ENCODE data around the gene PBXIP1. TPM values are rescaled to one million over a fixed set of nuclear protein-coding genes. Genes with fewer than 3 reads are reported as not detected.

The PBXIP1 gene
- total RNA-seq, 1 donor from 2014 or later = 68.4 TPM

DNA sequence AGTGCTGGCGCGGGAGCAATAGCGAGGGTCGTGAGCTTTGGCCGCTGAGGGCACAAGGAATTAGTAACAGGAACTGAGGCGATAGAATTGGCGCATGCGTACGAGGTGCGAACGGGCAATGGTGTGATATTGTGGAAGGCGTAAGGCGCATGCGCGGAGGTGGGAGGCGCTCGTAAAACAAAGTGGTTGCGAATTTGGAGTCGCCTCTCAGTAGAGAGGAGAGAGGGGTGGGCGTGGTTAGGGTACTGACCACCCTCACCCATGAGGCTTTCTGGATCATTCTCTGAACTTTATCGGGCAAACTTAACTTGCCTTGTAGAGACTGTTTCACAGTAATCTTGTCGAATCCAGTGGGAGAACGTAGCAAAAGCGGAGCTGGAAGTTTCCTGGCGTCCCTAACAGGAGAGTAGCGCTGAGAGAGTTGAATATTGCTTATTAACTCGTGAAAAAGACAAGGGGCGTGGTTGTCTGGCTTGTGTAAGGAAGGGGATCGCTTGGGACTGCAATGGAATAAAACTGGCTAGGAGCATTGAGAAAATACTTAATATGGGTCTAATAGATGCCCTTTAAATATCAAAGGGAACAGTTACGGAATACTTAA, 19.0 kb upstream of the PBXIP1 start:
- intact Hi-C loops (cut with micrococcal nuclease) = loop anchor here (1.0 to 10.0 kb wide), 8 partner anchors 8 to 417 kb away; partner anchors contain the start of genes ADAM15, FLAD1, KRTCAP2 and PMVK

DNA sequence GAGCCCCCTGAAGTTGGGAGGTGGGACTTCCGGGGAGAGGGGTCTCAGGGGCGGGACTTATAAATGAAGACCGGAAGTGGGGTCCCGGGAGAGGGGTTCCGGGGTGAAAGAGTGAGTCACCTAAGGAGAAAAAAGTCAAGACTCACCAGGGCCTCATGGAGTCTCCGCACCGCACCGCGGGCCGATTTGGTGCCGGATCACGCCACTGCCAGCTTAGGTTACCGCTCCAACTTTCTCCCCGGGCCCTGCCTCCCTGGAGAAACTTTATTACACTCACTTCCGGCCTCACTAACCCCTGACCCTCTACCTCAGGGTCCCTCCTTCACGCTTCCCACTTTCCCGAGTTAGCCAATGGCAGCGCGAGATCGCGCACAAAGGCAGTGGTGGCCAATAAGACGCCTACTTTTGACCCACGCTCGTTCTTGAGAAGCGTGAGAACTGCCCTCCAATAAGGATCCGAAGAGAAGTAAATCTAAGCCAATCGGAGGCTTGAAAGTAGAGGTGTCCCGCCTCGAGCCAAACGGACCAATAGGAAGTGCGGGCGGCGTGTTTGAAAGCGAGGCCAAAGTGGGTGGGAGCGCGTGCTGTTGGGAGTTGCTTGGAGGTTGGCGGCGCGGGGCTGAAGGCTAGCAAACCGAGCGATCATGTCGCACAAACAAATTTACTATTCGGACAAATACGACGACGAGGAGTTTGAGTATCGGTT, 18.4 kb upstream of the PBXIP1 start, which contains the start of gene CKS1B:
Gene CKS1B, plus strand, starts transcription at position 580 of the 706 bp plus-strand sequence. Its CDS starts 65 bp downstream, at position 645.
- intact Hi-C loops (cut with micrococcal nuclease) = loop anchor here (1.0 to 10.0 kb wide), 8 partner anchors 9 to 416 kb away; partner anchors contain the start of genes ADAM15, FLAD1, KRTCAP2 and PMVK

DNA sequence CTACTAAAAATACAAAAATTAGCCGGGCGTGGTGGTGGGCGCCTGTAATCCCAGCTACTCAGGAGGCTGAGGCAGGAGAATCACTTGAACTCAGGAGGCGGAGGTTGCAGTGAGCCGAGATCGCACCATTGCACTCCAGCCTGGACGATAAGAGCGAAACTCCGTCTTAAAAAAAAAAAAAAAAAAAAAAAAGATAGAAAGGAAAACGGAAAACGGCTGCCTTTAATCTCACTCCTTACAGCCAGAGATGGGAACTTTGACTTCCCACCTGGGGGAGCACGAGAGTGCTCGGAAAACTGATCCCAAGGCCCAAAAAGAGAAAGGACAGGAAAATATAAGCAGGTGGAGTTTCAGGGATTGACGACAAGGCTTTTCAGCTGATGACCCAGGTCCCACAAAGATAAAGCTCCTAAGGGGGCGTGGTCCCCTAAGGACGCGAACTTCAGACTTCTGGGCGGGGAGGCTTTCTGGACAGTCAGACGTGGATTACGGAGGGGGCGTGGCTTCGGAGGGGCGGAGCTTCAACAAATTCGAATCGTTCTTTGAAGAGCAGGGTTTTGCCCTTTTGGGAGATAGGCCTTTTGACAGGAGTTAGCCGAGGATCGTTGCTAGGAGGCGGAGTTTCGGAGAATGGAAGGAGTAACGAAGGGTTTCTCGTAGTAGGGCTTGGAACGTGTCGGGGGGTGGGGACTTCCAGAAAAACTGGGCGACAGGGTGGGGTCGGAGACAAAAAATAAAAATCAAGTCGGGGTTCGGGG, 17.6 kb upstream of the PBXIP1 start:
- intact Hi-C loops (cut with micrococcal nuclease) = loop anchor here (1.0 to 10.0 kb wide), 8 partner anchors 10 to 415 kb away; partner anchors contain the start of genes ADAM15, FLAD1, KRTCAP2 and PMVK

DNA sequence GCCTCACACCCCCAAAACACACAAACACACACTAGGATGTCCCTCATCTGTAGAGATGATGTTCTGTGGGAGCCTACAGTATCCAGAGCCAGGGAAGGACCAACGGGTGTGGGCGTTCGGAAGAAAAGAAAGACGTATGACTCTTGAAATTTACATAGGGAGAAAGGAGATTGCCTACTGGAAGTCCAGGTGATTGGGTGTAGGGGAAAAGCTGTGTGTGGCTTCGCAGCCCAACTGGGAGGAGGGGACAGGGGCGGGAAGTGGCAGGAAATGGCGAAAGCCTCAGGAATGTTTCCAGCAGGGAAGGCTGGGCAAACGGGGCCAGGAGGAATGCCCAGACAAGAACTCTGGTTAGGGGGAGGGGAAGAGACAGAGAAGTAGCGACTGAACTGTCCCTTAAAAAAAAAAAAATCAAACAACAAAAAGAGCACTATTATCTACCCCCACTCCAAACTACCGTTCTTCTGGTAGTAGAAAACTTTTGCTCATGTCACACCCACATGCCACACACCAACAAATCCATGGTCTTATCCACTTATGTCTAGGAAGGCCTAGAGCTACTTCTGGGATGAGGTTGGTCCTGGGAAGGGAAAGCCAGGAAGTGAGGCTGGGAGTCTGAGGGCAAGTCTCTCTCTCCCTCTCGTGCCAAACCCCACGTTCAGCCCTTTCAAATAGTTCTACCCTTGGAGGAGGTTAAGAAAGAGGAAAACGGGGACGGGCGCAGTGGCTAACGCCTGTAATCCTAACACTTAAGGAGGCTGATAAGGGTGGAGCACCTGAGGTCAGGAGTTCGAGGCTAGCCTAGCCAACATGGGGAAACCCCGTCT, 16.8 kb upstream of the PBXIP1 start:
- intact Hi-C loops (cut with micrococcal nuclease) = loop anchor here (10.0 kb wide), 1 partner anchor 202 kb away; the partner anchor contains the start of genes KRTCAP2 and TRIM46

DNA sequence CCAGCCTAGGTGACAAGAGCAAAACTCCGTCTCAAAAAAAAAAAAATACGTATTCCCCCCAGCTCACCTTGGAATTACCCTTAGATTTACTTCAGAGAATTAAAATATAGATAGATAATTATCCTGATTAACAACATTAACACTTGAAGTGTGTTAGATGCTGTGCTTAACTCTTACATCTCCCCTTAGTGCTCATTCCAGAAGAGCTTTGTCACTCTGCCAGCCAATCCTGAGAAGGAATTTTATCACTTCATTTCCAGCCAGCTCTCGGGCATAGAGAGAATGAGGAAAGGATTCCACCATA, 16.3 kb upstream of the PBXIP1 start:
- intact Hi-C loops (cut with micrococcal nuclease) = loop anchor here (10.0 kb wide), 1 partner anchor 203 kb away; the partner anchor contains the start of genes KRTCAP2 and TRIM46

DNA sequence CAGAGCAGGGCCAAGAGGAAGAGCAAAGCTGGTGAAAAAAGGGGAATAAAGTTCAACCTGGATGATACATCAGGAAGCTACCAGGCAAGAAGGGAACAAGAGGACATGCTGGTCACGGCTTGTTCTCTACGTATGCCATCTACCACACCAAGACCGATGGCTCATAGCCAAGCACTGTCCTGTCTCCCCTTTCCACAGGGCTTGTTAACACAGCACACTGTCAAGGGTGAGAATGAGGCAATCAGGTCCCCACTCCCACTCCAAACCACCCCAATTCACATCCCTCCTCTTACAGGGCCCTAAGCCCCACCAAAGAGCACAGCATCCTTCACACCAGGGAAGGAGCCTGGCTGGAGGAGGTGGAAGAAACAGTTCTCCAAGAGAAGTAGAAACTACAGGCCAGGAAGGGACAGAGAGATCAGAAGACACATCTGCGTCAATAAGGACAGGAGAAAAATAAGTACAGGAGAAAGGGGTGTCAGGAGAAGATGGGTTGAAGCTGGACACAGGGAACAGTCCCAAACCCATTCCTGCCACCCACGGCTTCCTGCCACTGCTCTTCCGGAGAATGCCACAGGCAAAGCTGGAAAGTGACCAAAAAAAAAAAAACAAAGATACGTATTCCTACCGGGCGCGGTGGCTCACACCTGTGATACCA, 15.6 kb upstream of the PBXIP1 start:
- intact Hi-C loops (cut with micrococcal nuclease) = loop anchor here (10.0 kb wide), 1 partner anchor 203 kb away; the partner anchor contains the start of genes KRTCAP2 and TRIM46

DNA sequence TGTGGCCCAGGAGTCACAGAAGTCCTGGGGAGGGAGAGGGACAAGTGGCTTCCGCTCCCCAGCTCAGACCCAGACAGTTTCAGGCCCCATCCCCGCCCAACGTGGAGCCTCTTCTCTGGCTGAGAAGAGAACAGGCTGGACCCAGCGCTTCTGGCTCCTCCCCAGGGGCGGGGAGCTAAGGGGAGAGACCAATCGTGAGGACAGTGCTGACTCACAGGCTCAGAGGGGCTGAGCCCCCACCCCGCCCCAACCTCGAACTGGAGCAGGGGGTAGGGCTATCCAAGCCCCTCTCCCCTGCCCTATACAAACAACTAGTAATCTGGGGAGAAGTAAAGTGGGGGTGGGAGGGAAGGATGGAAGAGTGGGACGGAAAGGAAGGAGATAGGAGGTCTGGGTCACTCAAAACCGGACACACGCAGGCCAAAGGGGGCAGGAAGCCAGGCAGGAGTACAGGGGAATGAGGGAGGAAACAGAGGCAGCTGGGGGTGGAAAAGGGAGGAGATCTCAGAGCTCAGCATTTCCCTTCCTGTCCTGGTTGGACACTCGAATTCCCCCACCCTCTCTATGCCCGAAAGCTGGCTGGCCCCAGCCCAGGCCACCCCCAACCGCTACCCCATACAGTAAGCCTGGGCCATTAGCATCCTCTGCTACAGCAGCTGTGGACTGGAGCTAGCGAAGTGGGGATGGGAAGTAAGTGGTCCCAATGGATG, 14.9 kb upstream of the PBXIP1 start, which contains the start of gene SHC1:
Gene SHC1, minus strand, starts transcription at position 117 of the 710 bp plus-strand sequence. CDS start 221 bp downstream, outside the sequence.
- intact Hi-C loops (cut with micrococcal nuclease) = loop anchor here (10.0 kb wide), 1 partner anchor 204 kb away; the partner anchor contains the start of genes KRTCAP2 and TRIM46

DNA sequence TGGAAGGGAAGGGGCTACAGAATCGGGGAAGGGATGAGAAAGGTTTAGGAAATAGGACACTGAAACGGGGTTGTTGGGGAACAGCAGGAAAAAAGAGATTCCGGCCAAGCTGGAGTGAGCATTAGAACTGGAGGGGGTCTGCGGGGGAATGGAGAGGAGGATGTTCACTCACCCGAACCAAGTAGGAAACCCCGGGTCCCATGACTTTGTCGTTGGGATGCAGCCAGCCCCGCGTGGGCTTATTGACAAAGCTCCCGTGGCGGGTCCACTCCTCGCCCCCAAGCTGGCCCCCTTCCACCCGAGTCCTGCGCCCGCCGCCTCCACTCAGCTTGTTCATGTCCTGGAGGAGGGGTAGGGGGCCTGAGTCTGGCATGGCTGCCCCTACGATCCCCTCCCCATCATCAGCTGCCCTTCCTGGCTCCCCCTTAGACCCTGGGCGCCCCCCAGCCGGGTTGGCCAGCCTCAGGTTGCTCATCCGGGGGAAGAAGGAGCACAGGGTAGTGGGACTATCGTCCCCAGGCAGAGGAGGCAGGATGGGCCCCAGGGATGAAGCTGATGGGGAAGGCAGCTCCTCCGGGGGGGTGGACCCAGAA, 14.1 kb upstream of the PBXIP1 start:
- intact Hi-C loops (cut with micrococcal nuclease) = loop anchor here (10.0 kb wide), 1 partner anchor 205 kb away; the partner anchor contains the start of genes KRTCAP2 and TRIM46

DNA sequence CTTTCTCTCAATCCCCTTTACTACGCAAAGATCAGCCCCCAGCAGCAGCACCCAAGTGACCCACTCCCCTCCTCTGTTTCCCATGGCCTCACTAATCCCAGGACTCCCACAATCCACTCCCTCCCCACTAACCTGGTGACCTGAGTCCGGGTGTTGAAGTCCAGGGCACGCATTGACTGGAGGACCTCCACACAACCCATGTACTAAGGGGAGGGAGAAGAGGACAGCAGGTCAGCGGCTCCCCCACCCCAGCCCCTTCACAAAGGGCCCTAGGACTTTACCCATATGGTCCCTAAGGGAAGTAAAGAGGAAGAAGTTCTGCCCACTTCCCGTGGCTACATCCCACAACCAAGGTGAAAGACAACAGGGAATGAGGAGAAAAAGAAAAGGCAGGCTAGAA, 13.3 kb upstream of the PBXIP1 start:
- intact Hi-C loops (cut with micrococcal nuclease) = no loop called here

DNA sequence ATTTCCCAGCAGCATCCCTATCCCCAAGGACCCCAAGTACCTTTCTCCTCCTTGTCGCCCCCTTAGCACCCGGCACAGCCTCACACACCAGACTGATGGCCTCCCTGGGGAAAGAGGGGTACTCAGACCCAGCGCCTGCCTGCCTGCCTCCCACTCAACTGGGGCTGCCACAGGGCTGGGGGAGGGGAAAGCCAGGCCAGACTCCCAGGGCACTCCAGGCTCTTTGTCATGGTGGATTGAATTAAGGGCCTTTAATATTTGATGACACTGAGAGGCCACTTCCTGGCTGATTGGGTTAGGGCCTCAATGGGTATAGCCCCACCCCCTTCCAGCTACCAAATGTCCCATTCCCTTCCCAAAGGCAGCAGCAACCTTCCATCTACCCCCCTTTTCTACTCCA, 12.8 kb upstream of the PBXIP1 start:
- intact Hi-C loops (cut with micrococcal nuclease) = no loop called here

DNA sequence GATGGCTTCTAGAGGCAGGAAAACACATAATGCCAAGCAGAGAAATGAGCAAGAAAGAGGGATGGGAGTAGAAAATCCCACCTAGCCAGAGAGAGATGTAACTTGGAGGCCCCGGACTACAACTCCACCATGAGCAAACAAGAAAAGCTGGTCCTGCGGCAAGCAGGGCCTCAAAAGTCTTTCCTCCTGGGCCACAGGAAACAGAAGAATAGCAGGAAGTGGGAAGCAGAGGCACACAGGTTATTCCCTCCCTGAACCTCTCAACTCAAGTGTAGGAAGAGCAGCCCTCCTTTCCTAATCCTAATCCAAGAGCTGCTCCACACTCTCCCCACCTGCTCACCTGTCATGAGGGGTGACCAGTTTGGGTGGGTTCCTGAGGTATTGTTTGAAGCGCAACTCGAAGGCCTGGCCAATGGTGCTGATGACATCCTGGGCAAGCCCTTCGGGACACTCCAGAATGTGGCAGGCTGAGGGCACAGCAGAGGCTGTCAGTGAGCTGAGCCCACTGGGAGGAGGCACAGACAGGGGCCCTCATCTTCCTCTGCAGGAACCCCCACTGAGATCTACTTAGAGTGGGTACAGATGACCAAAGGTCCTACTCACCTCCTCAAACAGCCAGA, 11.5 kb upstream of the PBXIP1 start:
- intact Hi-C loops (cut with micrococcal nuclease) = no loop called here

DNA sequence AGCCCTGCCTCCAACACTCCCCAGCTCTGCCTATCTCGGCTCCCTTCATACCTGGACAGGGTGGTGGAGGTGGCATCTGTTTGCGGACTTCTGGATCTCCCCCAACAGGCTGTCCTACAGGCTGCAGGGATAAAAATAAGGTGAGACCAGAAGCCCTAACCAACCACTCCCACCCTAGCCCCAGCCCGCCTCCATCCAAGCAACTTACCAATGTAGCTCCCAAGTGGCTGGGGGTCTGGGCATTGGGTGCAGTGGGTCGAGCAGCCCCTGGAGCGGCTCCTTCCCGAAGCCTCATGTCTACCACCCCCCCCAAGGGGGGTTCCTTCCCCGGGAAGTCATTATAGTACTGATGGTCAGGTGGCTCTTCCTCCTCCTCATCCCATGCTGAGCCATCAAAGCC, 10.2 kb upstream of the PBXIP1 start:
- intact Hi-C loops (cut with micrococcal nuclease) = no loop called here

DNA sequence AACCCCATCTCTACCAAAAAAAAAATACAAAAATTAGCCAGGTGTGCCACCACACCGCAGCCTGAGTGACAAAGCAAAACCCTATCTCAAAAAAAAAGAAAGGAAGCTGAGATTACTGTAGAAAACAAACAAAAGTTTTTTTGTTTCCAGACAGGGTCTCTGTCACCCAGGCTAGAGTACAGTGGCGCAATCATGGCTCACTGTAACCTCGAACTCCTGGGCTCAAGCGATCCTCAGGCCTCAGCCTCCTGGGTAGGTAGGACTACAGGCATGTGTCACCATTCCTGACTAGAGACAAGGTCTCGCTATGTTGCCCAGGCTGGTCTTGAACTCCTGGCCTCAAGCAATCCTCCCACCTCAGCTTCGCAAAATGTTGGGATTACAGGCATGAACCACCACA, 8.5 kb upstream of the PBXIP1 start:
- intact Hi-C loops (cut with micrococcal nuclease) = no loop called here

DNA sequence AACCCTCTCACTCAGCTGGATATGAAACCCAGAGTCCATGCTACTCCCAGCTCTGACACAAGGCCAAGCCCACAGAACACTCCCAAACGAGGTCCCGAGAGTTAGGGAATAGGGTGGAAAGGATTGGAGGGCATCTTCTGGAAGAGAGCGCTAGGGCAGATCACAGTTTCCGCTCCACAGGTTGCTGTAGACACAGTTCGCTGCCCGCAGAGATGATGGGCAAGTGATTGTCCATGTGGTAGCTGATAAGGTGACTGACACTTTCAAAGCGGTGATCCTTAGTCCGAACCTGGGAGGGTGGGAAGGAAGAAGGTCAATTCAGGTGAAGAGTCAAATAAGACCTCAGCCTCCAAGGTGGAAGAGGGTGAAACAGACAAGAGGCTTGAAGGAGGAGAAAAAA, 7.7 kb upstream of the PBXIP1 start:
- intact Hi-C loops (cut with micrococcal nuclease) = no loop called here

DNA sequence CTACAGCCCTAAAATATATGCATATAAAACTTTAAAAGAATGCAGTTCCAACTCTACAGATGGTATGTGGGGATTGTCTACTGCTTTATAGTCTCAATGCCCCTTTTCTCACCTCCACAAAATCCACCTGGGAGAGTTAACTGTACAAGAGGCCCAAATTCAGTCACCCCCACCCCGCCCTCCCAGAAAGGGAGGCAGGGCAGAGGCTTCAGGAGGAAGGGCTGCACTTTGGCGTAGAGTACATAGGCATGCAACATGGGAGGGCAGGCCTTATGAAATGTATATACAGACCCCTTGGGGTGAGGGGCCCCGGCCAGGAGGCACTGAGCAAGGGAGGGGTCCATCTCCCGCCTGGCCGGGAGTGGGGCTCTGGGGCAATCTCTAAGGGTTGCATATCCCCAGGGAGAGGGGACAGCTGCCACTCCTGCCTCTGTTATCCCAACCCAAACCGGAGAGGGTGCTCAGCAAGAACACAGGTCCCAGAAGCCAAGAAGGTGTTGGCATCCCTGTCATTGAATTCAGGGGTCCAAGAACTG, 7.0 kb upstream of the PBXIP1 start:
- intact Hi-C loops (cut with micrococcal nuclease) = no loop called here

DNA sequence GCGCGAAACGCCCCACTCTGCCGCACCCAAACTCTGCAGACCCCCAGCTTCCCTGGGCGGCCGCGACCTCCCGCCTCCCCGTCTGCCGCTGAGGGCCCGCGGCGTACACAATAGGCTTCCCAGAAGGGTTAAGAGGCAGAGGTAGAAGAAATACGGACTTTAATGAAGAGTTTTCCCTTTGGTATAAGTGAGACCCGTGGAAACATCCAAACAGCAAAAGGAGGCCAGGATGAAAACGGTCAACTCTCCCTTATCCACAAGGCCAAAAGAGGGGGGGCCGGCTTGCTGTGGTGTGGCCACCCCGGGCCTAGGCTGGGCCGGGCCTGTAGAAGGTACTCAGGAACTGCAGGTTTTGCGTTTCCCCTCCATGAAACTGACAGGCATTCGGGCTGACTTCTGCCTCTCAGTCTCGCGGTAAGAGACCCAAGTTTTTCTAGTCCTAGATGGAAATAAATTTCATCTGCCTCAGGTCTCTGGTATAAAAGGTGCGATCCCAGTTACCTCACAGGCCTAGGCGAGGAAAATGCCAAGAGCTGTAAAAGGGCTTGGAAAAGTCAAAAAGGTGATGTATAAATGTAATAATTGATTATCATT, 6.4 kb upstream of the PBXIP1 start:
- intact Hi-C loops (cut with micrococcal nuclease) = no loop called here

DNA sequence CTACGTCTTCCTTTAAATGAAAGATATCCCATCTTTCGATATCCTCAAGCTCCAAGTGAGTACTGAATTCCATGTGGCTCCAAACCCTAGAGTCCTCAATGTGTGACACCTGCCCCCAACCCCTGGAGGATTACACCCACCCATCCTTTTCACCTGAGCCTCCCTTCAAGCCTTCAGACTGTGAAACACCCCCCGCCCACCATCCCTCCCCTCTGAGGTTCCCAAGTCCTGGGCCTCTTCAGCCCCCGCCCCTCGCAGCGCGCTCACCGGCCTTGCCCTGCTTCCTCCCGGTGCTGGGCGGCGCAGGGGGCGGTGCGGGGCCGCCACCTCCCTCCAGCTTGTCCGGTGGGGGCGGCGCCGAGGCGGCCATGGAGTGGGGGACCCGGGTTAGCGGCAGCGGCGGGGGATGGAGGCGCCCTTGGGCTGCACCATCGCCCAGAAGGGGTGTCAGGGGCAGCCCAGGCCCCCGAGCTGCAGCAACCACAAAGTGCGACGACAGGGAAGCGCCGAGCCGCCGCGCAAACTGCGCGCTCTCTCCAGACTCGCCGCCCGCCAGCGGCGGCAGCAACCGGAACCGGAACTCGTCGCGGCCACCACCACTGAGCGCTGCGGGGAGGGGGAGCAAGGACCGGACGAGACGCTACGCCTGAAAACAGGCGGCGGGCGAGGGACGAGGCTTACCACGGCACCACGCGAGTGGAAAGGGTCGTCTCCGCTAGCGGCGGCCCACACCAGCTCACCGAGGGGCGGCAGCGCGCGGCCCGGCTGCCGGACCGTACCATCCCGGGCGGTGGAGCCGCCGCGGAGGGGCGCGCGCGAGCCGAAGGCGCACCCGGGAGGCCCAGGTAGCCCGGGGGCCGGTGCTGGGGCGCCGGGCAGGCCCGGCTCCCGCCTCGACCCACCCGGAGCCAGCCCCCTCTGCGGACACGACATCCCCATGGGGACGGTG, 5.6 kb upstream of the PBXIP1 start, which contains the start of gene PYGO2:
Gene PYGO2, minus strand, starts transcription at position 576 of the 949 bp plus-strand sequence. Its CDS starts 206 bp downstream, at position 370.
- intact Hi-C loops (cut with micrococcal nuclease) = loop anchor here (1.0 to 2.0 kb wide), 2 partner anchors 13 to 55 kb away; partner anchors contain the start of gene CKS1B

All from T-helper 2 cell treated with Interferon-gamma antibody and Interleukin-4, amounts not matched to agents 100 ng/mL and 5 ng/mL, for 36 hours (primary cell).